GM23248 (cell line): Measurements from ENCODE around the gene HSPB7.
"Not testable (repeated sequence)": the region's sequence is repeated elsewhere in the genome, so short reads cannot be mapped to it uniquely, and the experiment has no call there.

Experiments used
- EZH2 ChIP-seq: fragments of 200-600 bp; sonication (generic); IDR thresholded peaks from 2 replicates; pipeline ENCODE4 v1.6.1; 2018; ENCODE audit warnings: antibody characterized with exemption, mild to moderate bottlenecking; ENCODE audit not compliant: insufficient read depth, poor library complexity, severe bottlenecking
- EZH2phosphoT487 ChIP-seq: fragments of 200-600 bp; sonication (generic); IDR thresholded peaks from 2 replicates; pipeline ENCODE4 v1.6.1; 2018; ENCODE audit warnings: antibody characterized with exemption, moderate library complexity, mild to moderate bottlenecking, low read depth; ENCODE audit not compliant: insufficient read depth

DNA sequence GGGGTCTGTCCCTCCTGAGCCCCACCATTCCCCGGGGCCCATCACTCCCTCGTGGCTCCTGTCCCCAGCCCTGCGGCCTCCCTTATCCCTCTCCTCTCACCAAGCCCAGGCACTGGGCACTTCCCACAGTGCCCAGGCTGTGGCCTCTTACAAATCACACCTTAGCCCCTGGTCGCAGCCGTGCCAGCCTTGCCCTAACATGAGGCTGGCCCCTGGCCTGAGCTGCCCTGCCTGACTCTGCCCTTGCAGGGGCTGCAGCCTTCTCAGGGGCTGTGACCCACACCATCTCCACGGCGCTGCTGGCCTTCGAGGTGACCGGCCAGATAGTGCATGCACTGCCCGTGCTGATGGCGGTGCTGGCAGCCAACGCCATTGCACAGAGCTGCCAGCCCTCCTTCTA is 34.1 kb upstream of the HSPB7 start:
- TF ChIP-seq EZH2phosphoT487, EZH2: not testable (repeated sequence)
